ENCODE measurements around the gene FBXL2. TPM values are rescaled to one million over a fixed set of nuclear protein-coding genes. Genes with fewer than 3 reads are reported as not detected.
"Not testable (repeated sequence)": the region's sequence is repeated elsewhere in the genome, so short reads cannot be mapped to it uniquely, and the experiment has no call there.

Gene FBXL2
- total RNA-seq, 1 donor from 2014 or later: 5.9 TPM

- peaks cover 42% of the 10 kb centered on the region for H3K4me1 ChIP-seq
- H3K9me3 ChIP-seq: no peaks in the 10 kb centered on the region
- TF ChIP-seq CTCF (IDR thresholded peaks at IDR 0.05) (no peak), POLR2A (IDR thresholded peaks at IDR 0.05) (no peak), POLR2AphosphoS5 (IDR thresholded peaks at IDR 0.05; ENCODE audit: insufficient read depth in 1 of 2, low read depth in 1 of 2) (no peak)
- H3K27me3 ChIP-seq: no peaks in the 10 kb centered on the region
- DNase-seq (ENCODE audit: extremely low spot score in 2 of 2): no peak
- intact Hi-C loops (cut with DNase I): no loop called here
- H3K27ac ChIP-seq: no peak overlapping the region
- peaks cover 0 to 8% of the 10 kb centered on the region in 2 donors for H3K36me3 ChIP-seq
- H3K4me3 ChIP-seq: no peak overlapping the region
Measured at GRCh38 chr3:33426630-33427317, 149.5 kb downstream of the FBXL2 start.

GRCh38 chr3:33428734-33429133 lies 151.5 kb downstream of the FBXL2 start:
- TF ChIP-seq POLR2AphosphoS5 (IDR thresholded peaks at IDR 0.05; ENCODE audit: insufficient read depth in 1 of 2, low read depth in 1 of 2) (no peak), CTCF (IDR thresholded peaks at IDR 0.05) (no peak), POLR2A (IDR thresholded peaks at IDR 0.05) (no peak)
- intact Hi-C loops (cut with DNase I): no loop called here

GRCh38 chr3:33429306-33429705 lies 152.1 kb downstream of the FBXL2 start:
- intact Hi-C loops (cut with DNase I): not testable (repeated sequence)

More at GRCh38 chr3:33428734-33429133, 151.5 kb downstream of the FBXL2 start:
- no peak for DNase-seq (ENCODE audit: extremely low spot score in 2 of 2)
- no peak overlapping the region for H3K4me3 ChIP-seq
- H3K27me3 ChIP-seq: no peaks in the 10 kb centered on the region
- peaks cover 0 to 1% of the 10 kb centered on the region in 2 donors for H3K36me3 ChIP-seq
- no peak overlapping the region for H3K27ac ChIP-seq
- H3K4me1 ChIP-seq: peaks cover 52% of the 10 kb centered on the region
- H3K9me3 ChIP-seq: no peaks in the 10 kb centered on the region

GRCh38 chr3:33430061-33430460 lies 152.8 kb downstream of the FBXL2 start:
- no peaks in the 10 kb centered on the region for H3K36me3 ChIP-seq
- H3K9me3 ChIP-seq: no peaks in the 10 kb centered on the region
- H3K4me1 ChIP-seq: peaks cover 61% of the 10 kb centered on the region
- TF ChIP-seq POLR2AphosphoS5 (IDR thresholded peaks at IDR 0.05; ENCODE audit: insufficient read depth in 1 of 2, low read depth in 1 of 2) (no peak), POLR2A (IDR thresholded peaks at IDR 0.05) (no peak), CTCF (IDR thresholded peaks at IDR 0.05) (no peak)
- intact Hi-C loops (cut with DNase I): no loop called here
- no peaks in the 10 kb centered on the region for H3K27me3 ChIP-seq
- no peak overlapping the region for H3K27ac ChIP-seq
- H3K4me3 ChIP-seq: no peak overlapping the region
- no peak for DNase-seq (ENCODE audit: extremely low spot score in 2 of 2)

More at GRCh38 chr3:33429306-33429705, 152.1 kb downstream of the FBXL2 start:
- not testable (repeated sequence) for H3K4me3 ChIP-seq; H3K36me3 ChIP-seq; H3K9me3 ChIP-seq; H3K27ac ChIP-seq; H3K27me3 ChIP-seq; DNase-seq (ENCODE audit: extremely low spot score in 2 of 2)
- peaks cover 55% of the 10 kb centered on the region for H3K4me1 ChIP-seq

- Histone ChIP-seq H3K4me3 (no peak overlapping the region), H3K36me3 (no peaks in the 10 kb centered on the region), H3K9me3 (no peaks in the 10 kb centered on the region), H3K4me1 (peaks cover 62% of the 10 kb centered on the region), H3K27ac (no peak overlapping the region), H3K27me3 (no peaks in the 10 kb centered on the region)
- TF ChIP-seq CTCF (IDR thresholded peaks at IDR 0.05) (no peak), POLR2A (IDR thresholded peaks at IDR 0.05) (no peak), POLR2AphosphoS5 (IDR thresholded peaks at IDR 0.05; ENCODE audit: insufficient read depth in 1 of 2, low read depth in 1 of 2) (no peak)
- DNase-seq (ENCODE audit: extremely low spot score in 2 of 2): no peak
- intact Hi-C loops (cut with DNase I): no loop called here
Measured at GRCh38 chr3:33430571-33430970, 153.3 kb downstream of the FBXL2 start.

Measured in vagina (tissue), 2 donors.